K562 (cell line): ENCODE results near the gene MYCBP2. TPM values are rescaled to one million over a fixed set of nuclear protein-coding genes. Genes with fewer than 3 reads are reported as not detected.

Source experiments
- CHD7 ChIP-seq: fragments of 200-600 bp; sonication (generic); IDR thresholded peaks from one replicate; pipeline ENCODE4 v1.6.1; 2012; ENCODE audit warnings: mild to moderate bottlenecking, low read depth, low read length, inconsistent platforms
- polyA plus RNA-seq, 8 experiments: library from polyadenylated mRNA; depleted of rRNA in 4 of 8; stranded (reverse) in 5 of 8; unstranded in 3 of 8; fragments of >200 nt; fragmentation: Nextera tagmentation in 2 of 8; fragmentation: Illumina TruSeq in 1 of 8; extraction: Ambion mirVana in 2 of 8; extraction: Trizol in 1 of 8; gene quantifications; 2 replicates each; pipeline versions ENCODE4 v1.2.1 to v1.2.3, GENCODE V29; 2011 to 2014; ENCODE audit warnings: inconsistent platforms in 1 of 8, missing spikeins in 1 of 8
- total RNA-seq, 7 experiments: library from RNA; depleted of rRNA in 6 of 7; stranded (reverse); fragments of >200 nt in 6 of 7; fragmentation: Illumina TruSeq in 2 of 7; extraction: Trizol in 2 of 7; gene quantifications; 2 replicates each; pipeline versions ENCODE4 v1.2.1 to v1.2.3, GENCODE V29; 2011 to 2021; ENCODE audit warnings: low replicate concordance in 1 of 7

Gene MYCBP2
- total and polyA plus RNA-seq, 9 of the 15 experiments (the other 6 are each of a cell fraction or from before 2014, with no cell fraction given), result 13.2 to 47.2 (median 28.9) TPM

GRCh38 chr13:77026861-77027621 lies 299.9 kb downstream of the MYCBP2 start, which contains the start of gene FBXL3 (continued):
- TF ChIP-seq CHD7, result no peak
- TF ChIP-seq, all 486 proteins: peak for 36
